Right lobe of liver (tissue), 4 donors: ENCODE results near the gene EMC7.

Experiments
- POLR2A ChIP-seq: fragments of 450-650 bp; IDR thresholded peaks from one replicate; pipeline ENCODE4 v1.6.1; 2017; ENCODE audit warnings: antibody characterized with exemption, mild to moderate bottlenecking
- TF ChIP-seq, protein P1 (sequence below), 4 donors: fragments of 200-600 bp in 3 of 4; fragments of 450-650 bp in 1 of 4; IDR thresholded peaks; one replicate each; pipeline versions ENCODE4 v1.5.1 to v1.8.0; 2016 to 2022; ENCODE audit warnings: antibody characterized with exemption in 4 of 4, mild to moderate bottlenecking in 2 of 4
- donor health status: DM: no; HTN: no; CAD: no.
- donor health status: DM: no; HTN: no; CAD: no.
- donor health status: DM: no; HTN: yes; CAD: no.

DNA sequence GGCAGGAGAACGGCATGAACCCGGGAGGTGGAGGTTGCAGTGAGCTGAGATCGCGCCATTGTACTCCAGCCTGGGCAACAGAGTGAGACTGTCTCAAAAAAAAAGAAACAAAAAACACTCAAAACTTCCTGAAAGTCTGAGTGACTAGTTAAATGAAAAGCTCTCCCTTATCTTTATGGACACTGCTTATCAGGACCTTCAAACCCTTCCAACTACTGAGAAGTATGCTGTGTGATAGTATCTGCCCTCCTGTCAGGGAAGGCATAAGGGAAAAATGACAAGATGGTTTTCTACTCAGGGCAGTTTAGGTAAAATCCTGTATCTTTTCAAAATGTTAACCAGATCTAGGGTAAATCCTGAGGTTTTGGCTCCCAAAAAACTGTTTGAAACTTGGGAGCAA, 21.8 kb downstream of the EMC7 start:
- TF ChIP-seq, protein P1, sequence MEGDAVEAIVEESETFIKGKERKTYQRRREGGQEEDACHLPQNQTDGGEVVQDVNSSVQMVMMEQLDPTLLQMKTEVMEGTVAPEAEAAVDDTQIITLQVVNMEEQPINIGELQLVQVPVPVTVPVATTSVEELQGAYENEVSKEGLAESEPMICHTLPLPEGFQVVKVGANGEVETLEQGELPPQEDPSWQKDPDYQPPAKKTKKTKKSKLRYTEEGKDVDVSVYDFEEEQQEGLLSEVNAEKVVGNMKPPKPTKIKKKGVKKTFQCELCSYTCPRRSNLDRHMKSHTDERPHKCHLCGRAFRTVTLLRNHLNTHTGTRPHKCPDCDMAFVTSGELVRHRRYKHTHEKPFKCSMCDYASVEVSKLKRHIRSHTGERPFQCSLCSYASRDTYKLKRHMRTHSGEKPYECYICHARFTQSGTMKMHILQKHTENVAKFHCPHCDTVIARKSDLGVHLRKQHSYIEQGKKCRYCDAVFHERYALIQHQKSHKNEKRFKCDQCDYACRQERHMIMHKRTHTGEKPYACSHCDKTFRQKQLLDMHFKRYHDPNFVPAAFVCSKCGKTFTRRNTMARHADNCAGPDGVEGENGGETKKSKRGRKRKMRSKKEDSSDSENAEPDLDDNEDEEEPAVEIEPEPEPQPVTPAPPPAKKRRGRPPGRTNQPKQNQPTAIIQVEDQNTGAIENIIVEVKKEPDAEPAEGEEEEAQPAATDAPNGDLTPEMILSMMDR (IDR thresholded peaks at IDR 0.05) = no peak
- TF ChIP-seq POLR2A = no peak
